T-helper 1 cell treated with Interleukin-12 subunit alpha and Interleukin-12 subunit beta and Interleukin-4 antibody, amounts not matched to agents 30 μg/mL and 1 μg/mL, for 36 hours (primary cell): ENCODE data around the gene RNH1.

Experiments used
- H3K27ac Mint-ChIP-seq: one replicate; pipeline ENCODE4 v1.8.0; 2021; ENCODE audit warnings: mild to moderate bottlenecking, mixed read lengths
- H3K27me3 Mint-ChIP-seq: one replicate; pipeline ENCODE4 v1.8.0; 2021; ENCODE audit warnings: low read depth, mixed read lengths
- H3K36me3 Mint-ChIP-seq: one replicate; pipeline ENCODE4 v1.8.0; 2021; ENCODE audit warnings: low read depth, mixed read lengths
- H3K4me1 Mint-ChIP-seq: one replicate; pipeline ENCODE4 v1.8.0; 2021; ENCODE audit warnings: low read depth, mixed read lengths
- H3K4me3 Mint-ChIP-seq: one replicate; pipeline ENCODE4 v1.8.0; 2021; ENCODE audit warnings: mild to moderate bottlenecking, moderate library complexity, mixed read lengths
- H3K9me3 Mint-ChIP-seq: one replicate; pipeline ENCODE4 v1.8.0; 2021; ENCODE audit warnings: mixed read lengths

RNH1 gene

GRCh38 chr11:516400-516799 lies 9.4 kb upstream of the RNH1 start:
- H3K27me3 Mint-ChIP-seq, result no peaks in the 10 kb centered on the region
- H3K27ac Mint-ChIP-seq, result no peak overlapping the region
- H3K4me1 Mint-ChIP-seq, result peaks cover 2% of the 10 kb centered on the region
- no peak overlapping the region for H3K4me3 Mint-ChIP-seq
- peaks cover 9% of the 10 kb centered on the region for H3K36me3 Mint-ChIP-seq
- H3K9me3 Mint-ChIP-seq, result no peaks in the 10 kb centered on the region

- Mint-ChIP-seq H3K27me3 (no peaks in the 10 kb centered on the region), H3K27ac (no peak overlapping the region), H3K4me1 (peaks cover 2% of the 10 kb centered on the region)
Measured at GRCh38 chr11:515131-515530, 8.1 kb upstream of the RNH1 start.

DNA sequence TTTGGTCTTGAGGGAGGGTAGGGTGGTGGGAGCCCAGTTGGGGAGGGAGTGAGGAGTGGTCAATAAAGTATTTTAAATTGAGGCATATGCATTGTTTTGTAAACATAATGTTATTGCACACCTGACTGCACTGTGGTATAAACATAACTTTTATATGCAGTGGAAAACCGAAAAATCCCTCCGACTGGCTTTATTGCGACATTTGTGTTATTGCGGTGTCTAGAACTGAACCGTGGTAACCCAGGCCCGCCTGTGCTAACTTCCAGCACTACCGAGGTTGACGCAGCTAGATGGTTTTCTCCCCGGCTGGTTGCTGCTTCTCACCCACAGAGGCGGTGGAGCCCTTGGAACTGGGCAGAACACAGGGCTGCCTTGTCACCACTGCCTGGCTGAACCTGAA lies 7.6 kb upstream of the RNH1 start:
- Mint-ChIP-seq H3K4me3 (no peak overlapping the region), H3K9me3 (no peaks in the 10 kb centered on the region), H3K27me3 (no peaks in the 10 kb centered on the region), H3K4me1 (peaks cover 4% of the 10 kb centered on the region), H3K36me3 (peaks cover 16% of the 10 kb centered on the region), H3K27ac (no peak overlapping the region)

More at GRCh38 chr11:515131-515530, 8.1 kb upstream of the RNH1 start:
- Mint-ChIP-seq H3K4me3 (no peak overlapping the region), H3K36me3 (peaks cover 11% of the 10 kb centered on the region), H3K9me3 (no peaks in the 10 kb centered on the region)

DNA sequence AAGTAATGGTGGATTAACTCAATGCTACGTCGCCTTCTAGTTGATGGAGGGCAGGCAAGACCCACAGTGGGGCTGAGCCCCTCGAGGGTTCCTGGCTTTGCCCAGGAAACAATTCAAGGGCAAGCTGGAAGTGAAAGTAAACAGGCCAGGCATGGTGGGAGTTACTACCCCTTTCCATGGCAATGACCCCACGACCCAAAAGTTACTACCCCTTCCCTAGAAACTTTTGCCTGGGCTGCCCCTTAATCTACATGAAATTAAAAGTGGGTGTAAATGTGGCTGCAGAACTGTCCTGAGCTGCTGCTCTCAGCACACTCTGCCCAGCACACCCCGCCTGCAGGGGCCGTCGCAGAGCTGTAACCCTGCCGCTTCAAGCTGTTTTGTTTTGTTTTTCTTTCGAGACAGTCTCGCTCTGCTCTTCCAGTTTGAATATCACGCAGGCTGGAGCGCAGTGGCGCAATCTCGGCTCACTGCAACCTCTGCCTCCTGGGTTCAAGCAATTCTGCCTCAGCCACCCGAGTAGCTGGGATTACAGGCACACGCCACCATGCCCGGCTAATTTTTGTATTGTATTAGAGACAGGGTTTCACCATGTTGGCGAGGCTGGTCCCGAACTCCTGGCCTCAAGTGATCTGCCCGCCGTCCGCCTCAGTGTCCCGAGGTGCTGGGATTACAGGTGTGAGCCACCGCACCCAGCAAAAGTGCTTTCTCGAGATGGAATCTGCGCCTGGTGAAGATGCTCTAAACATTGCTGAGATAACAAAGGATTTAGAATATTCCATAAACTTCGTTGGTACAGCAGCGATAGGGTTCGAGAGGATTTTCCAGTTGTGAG lies 5.9 kb upstream of the RNH1 start:
- Mint-ChIP-seq H3K9me3 (no peaks in the 10 kb centered on the region), H3K27me3 (no peaks in the 10 kb centered on the region), H3K4me1 (peaks cover 5% of the 10 kb centered on the region), H3K36me3 (peaks cover 14% of the 10 kb centered on the region), H3K4me3 (no peak overlapping the region), H3K27ac (no peak overlapping the region)

DNA sequence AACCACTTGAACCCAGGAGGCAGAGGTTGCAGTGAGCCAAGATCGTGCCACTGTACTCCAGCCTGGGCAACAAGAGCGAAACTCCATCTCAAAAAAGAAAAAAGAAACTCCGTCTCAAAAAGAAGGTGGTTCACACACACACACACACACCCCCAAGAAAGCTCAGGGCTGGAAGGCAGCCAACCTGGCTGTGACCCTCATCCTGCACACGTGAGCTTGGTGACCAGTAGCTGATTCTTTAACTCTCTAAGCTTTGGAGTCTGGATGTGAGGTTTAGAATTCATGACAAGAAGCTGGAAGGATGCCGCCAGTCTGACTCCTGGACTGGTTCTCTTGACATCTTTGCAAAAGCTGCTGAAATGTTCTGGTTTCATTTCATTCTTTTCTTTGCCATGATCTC lies 1.9 kb upstream of the RNH1 start:
- H3K36me3 Mint-ChIP-seq, result peaks cover 10% of the 10 kb centered on the region
- no peaks in the 10 kb centered on the region for H3K9me3 Mint-ChIP-seq
- peaks cover 16% of the 10 kb centered on the region for H3K4me1 Mint-ChIP-seq
- H3K27me3 Mint-ChIP-seq, result no peaks in the 10 kb centered on the region
- no peak overlapping the region for H3K4me3 Mint-ChIP-seq
- no peak overlapping the region for H3K27ac Mint-ChIP-seq

- peak overlapping the region; percentile 77 for H3K27ac Mint-ChIP-seq
- peaks cover 10% of the 10 kb centered on the region for H3K36me3 Mint-ChIP-seq
- H3K4me3 Mint-ChIP-seq, result peak overlapping the region; percentile 75
- peaks cover 16% of the 10 kb centered on the region for H3K4me1 Mint-ChIP-seq
- H3K9me3 Mint-ChIP-seq, result no peaks in the 10 kb centered on the region
- no peaks in the 10 kb centered on the region for H3K27me3 Mint-ChIP-seq
Measured at GRCh38 chr11:507727-508515, 879 bp upstream of the RNH1 start.

GRCh38 chr11:506238-506994 lies 626 bp downstream of the RNH1 start:
- peaks cover 16% of the 10 kb centered on the region for H3K4me1 Mint-ChIP-seq
- peaks cover 7% of the 10 kb centered on the region for H3K36me3 Mint-ChIP-seq
- no peaks in the 10 kb centered on the region for H3K9me3 Mint-ChIP-seq
- H3K4me3 Mint-ChIP-seq, result peak overlapping the region; percentile 97
- no peaks in the 10 kb centered on the region for H3K27me3 Mint-ChIP-seq
- H3K27ac Mint-ChIP-seq, result peak overlapping the region; percentile 100

- Mint-ChIP-seq H3K4me3 (peak overlapping the region; percentile 62), H3K36me3 (peaks cover 8% of the 10 kb centered on the region), H3K9me3 (no peaks in the 10 kb centered on the region), H3K27me3 (no peaks in the 10 kb centered on the region), H3K27ac (peak overlapping the region; percentile 59), H3K4me1 (peaks cover 16% of the 10 kb centered on the region)
Measured at GRCh38 chr11:504994-505344, 2.1 kb downstream of the RNH1 start.

GRCh38 chr11:504053-504993 lies 2.7 kb downstream of the RNH1 start:
- Mint-ChIP-seq H3K36me3 (peaks cover 5% of the 10 kb centered on the region), H3K27me3 (no peaks in the 10 kb centered on the region), H3K27ac (peak overlapping the region; percentile 59), H3K9me3 (no peaks in the 10 kb centered on the region), H3K4me1 (peaks cover 14% of the 10 kb centered on the region), H3K4me3 (peak overlapping the region; percentile 62)

- Mint-ChIP-seq H3K9me3 (no peaks in the 10 kb centered on the region), H3K36me3 (peaks cover 6% of the 10 kb centered on the region), H3K27ac (peak overlapping the region; percentile 55), H3K27me3 (no peaks in the 10 kb centered on the region), H3K4me1 (peaks cover 14% of the 10 kb centered on the region), H3K4me3 (peak overlapping the region; percentile 17)
Measured at GRCh38 chr11:503179-503981, 3.7 kb downstream of the RNH1 start.

DNA sequence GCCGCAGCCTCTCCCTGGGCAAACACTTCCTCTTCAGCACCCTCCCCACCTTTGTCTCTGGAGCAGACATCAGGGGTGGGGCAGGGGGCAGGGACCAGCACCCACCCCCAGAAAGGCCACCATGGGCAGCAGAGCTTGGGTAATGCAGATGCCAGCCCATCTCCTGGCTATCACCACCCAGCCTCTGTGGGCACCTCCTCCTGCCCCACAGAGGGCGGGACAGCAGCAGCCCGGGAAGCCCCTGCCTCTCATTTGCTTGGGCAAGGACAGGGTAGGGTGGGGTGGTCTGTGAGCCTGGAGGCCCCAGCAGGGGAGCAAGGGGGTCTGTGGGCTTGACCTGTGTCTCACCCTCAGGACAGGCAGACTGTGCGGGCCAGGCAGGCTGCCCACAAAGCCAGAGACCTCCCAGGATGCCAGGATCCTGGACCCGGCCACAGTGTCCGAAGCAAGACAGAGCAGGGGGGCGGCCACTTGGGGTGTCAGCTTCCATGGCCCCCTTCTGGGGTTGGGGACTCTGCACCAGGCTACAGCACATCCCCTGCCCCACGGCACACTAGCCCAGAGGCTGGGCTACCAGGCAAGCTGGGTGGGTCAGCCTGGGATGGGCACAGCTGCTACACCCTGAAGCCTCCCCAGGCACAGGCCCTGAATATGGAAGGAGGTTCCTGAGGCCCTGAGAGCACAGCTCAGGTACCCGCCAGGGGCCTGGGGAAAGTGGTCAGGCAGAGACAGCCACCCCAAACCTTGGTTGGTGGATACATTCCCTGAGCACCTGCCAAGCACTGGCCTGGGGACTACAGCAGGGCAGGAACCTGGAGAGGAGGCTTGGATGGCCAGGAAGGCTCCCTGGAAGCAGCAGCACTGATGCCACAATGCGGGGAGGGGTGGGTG lies 4.5 kb downstream of the RNH1 start:
- H3K4me1 Mint-ChIP-seq, result peaks cover 8% of the 10 kb centered on the region
- no peaks in the 10 kb centered on the region for H3K9me3 Mint-ChIP-seq
- H3K27me3 Mint-ChIP-seq, result no peaks in the 10 kb centered on the region
- peaks cover 12% of the 10 kb centered on the region for H3K36me3 Mint-ChIP-seq
- no peak overlapping the region for H3K4me3 Mint-ChIP-seq
- H3K27ac Mint-ChIP-seq, result no peak overlapping the region

DNA sequence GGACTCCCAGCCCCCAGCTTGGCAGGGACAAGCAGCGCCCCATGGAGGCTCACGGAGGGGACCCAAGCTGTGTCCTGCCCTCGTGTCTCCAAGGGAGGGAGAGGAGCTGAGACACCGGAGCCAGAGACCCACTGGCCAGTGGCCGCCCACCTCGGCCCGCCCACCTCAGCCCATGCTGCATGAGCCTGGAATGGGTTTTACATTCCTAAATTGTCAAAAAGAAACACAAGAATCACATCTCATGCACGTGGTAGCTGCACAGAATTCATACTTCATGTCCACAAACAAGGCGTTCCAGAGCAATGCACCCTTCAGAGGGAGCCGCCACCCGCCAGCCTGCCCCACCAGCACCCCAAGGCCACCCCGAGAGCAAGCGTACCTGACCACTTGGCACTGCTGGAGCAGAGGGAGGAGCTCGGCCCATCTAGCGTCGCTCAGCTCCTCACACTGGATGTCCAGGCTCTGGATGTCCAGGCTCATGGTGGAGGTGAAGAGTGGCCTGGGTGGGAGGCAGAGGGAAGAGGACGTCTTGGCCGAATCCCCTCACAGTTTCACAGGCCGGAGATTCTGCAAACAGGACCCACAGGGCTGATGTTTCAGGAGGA lies 5.3 kb downstream of the RNH1 start:
- no peaks in the 10 kb centered on the region for H3K9me3 Mint-ChIP-seq
- H3K27ac Mint-ChIP-seq, result no peak overlapping the region
- H3K36me3 Mint-ChIP-seq, result peaks cover 19% of the 10 kb centered on the region
- H3K27me3 Mint-ChIP-seq, result no peaks in the 10 kb centered on the region
- peaks cover 8% of the 10 kb centered on the region for H3K4me1 Mint-ChIP-seq
- H3K4me3 Mint-ChIP-seq, result no peak overlapping the region
